ENCODE results near the gene SMIM7.
A peak's percentile ranks its signal among the peaks of the same experiment; 100 is the strongest.

The SMIM7 gene

GRCh38 chr19:16628183-16628983 lies 31.6 kb downstream of the SMIM7 start, which contains the start of gene MED26:
MED26 (minus strand) TSS chr19:16628204; CDS start chr19:16627943, 261 bp downstream.
- H3K27me3 ChIP-seq (replicated peaks; ENCODE audit: control insufficient read depth, insufficient read depth, low read length): no peaks in the 10 kb centered on the region
- H3K36me3 ChIP-seq (ENCODE audit: control insufficient read depth, insufficient read depth, low read length): peaks cover 7% of the 10 kb centered on the region
- TF ChIP-seq CTCF (IDR thresholded peaks at IDR 0.05; ENCODE audit: insufficient read depth, low read length, poor library complexity, severe bottlenecking): no peak
- H3K4me3 ChIP-seq (replicated peaks; ENCODE audit: low read depth, low read length): peak within 1 kb of the TSS; percentile 95
- DNase-seq (ENCODE audit: extremely low read depth, insufficient read length): peak; percentile 94

DNA sequence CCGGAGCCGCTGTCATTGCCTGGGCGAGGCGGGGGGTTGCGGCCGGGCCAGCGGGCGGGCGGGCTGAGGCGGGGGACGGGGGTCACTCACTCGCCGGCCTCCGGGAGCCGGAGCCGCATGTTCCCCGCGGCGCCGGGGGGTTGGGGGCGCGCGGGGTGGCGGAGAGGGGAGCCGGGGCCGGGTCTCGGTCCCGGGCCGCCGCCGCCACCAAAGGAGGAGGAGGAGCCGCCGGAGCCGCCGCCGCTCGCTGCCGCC lies 32.1 kb downstream of the SMIM7 start:
- peak overlapping the region; percentile 95 for H3K4me3 ChIP-seq (replicated peaks; ENCODE audit: low read depth, low read length)
- H3K36me3 ChIP-seq (ENCODE audit: control insufficient read depth, insufficient read depth, low read length): peaks cover 7% of the 10 kb centered on the region
- TF ChIP-seq CTCF (IDR thresholded peaks at IDR 0.05; ENCODE audit: insufficient read depth, low read length, poor library complexity, severe bottlenecking): no peak
- H3K27me3 ChIP-seq (replicated peaks; ENCODE audit: control insufficient read depth, insufficient read depth, low read length): no peaks in the 10 kb centered on the region
- no peak for DNase-seq (ENCODE audit: extremely low read depth, insufficient read length)

- Histone ChIP-seq H3K36me3 (ENCODE audit: control insufficient read depth, insufficient read depth, low read length) (peaks cover 9% of the 10 kb centered on the region), H3K27me3 (replicated peaks; ENCODE audit: control insufficient read depth, insufficient read depth, low read length) (no peaks in the 10 kb centered on the region)
These were observed 32.6 kb downstream of the SMIM7 start for GRCh38 chr19:16627193-16627927.

GRCh38 chr19:16626796-16627192 lies 33.1 kb downstream of the SMIM7 start:
- H3K36me3 ChIP-seq (ENCODE audit: control insufficient read depth, insufficient read depth, low read length): peaks cover 9% of the 10 kb centered on the region
- peak overlapping the region; percentile 95 for H3K4me3 ChIP-seq (replicated peaks; ENCODE audit: low read depth, low read length)
- no peaks in the 10 kb centered on the region for H3K27me3 ChIP-seq (replicated peaks; ENCODE audit: control insufficient read depth, insufficient read depth, low read length)
- no peak for TF ChIP-seq CTCF (IDR thresholded peaks at IDR 0.05; ENCODE audit: insufficient read depth, low read length, poor library complexity, severe bottlenecking)
- DNase-seq (ENCODE audit: extremely low read depth, insufficient read length): no peak

More at GRCh38 chr19:16627193-16627927, 32.6 kb downstream of the SMIM7 start:
- H3K4me3 ChIP-seq (replicated peaks; ENCODE audit: low read depth, low read length): peak overlapping the region; percentile 95
- no peak for TF ChIP-seq CTCF (IDR thresholded peaks at IDR 0.05; ENCODE audit: insufficient read depth, low read length, poor library complexity, severe bottlenecking)
- DNase-seq (ENCODE audit: extremely low read depth, insufficient read length): peak; percentile 39

- no peaks in the 10 kb centered on the region for H3K27me3 ChIP-seq (replicated peaks; ENCODE audit: control insufficient read depth, insufficient read depth, low read length)
- H3K36me3 ChIP-seq (ENCODE audit: control insufficient read depth, insufficient read depth, low read length): peaks cover 8% of the 10 kb centered on the region
- TF ChIP-seq CTCF (IDR thresholded peaks at IDR 0.05; ENCODE audit: insufficient read depth, low read length, poor library complexity, severe bottlenecking): no peak
- H3K4me3 ChIP-seq (replicated peaks; ENCODE audit: low read depth, low read length): no peak overlapping the region
- DNase-seq (ENCODE audit: extremely low read depth, insufficient read length): no peak
These were observed 34.6 kb downstream of the SMIM7 start for GRCh38 chr19:16625163-16625958.

Measured in GM06990 (cell line).